Gastrocnemius medialis (tissue), 4 donors: Measurements from ENCODE around the gene DCLK2. TPM values are rescaled to one million over a fixed set of nuclear protein-coding genes. Genes with fewer than 3 reads are reported as not detected.

Experiments
- ATAC-seq, 2 donors: fragments of 150-250 bp; one replicate each; pipeline ENCODE4 v1.9.1; 2016
- DNase-seq, 2 donors: peaks; one replicate each; pipeline ENCODE4 v3.0.0-alpha.2; 2019
- H3K27ac ChIP-seq, 4 donors: fragments of 200-600 bp; sonication (generic); 1 replicate in 1 of 4; 2 replicates in 3 of 4; pipeline ENCODE4 v1.5.1; 2016 to 2018; ENCODE audit warnings: mild to moderate bottlenecking in 2 of 4, moderate library complexity in 1 of 4
- H3K27me3 ChIP-seq, 3 donors: fragments of 200-600 bp; sonication (generic) in 2 of 3; 1 replicate in 1 of 3; 2 replicates in 2 of 3; pipeline versions ENCODE4 v1.5.1 to v1.6.0; 2016 to 2019; ENCODE audit warnings: mild to moderate bottlenecking in 1 of 3, moderate library complexity in 1 of 3
- H3K36me3 ChIP-seq, 2 donors: fragments of 200-600 bp; sonication (generic) in 1 of 2; one replicate each; pipeline ENCODE4 v1.5.1; 2017 to 2018
- H3K4me1 ChIP-seq, 2 donors: fragments of 200-600 bp; sonication (generic) in 1 of 2; one replicate each; pipeline ENCODE4 v1.5.1; 2016 to 2017; ENCODE audit warnings: mild to moderate bottlenecking in 2 of 2
- H3K4me3 ChIP-seq, 4 donors: fragments of 200-600 bp; sonication (generic) in 3 of 4; 1 replicate in 1 of 4; 2 replicates in 3 of 4; pipeline ENCODE4 v1.5.1; 2016 to 2019; ENCODE audit warnings: mild to moderate bottlenecking in 2 of 4
- H3K9me3 ChIP-seq, 3 donors: fragments of 200-600 bp; sonication (generic) in 2 of 3; 1 replicate in 1 of 3; 2 replicates in 2 of 3; pipeline ENCODE4 v1.5.1; 2016 to 2019
- POLR2A ChIP-seq, 2 donors: fragments of 450-650 bp; IDR thresholded peaks; one replicate each; pipeline ENCODE4 v1.6.1; 2017; ENCODE audit warnings: antibody characterized with exemption in 2 of 2, mild to moderate bottlenecking in 2 of 2, moderate library complexity in 2 of 2
- in situ Hi-C, 4 donors: fragments of 200-750 bp; cut with MboI; loops; one replicate each; pipeline versions ENCODE4 v1.15.0 to v1.8.0; 2017; ENCODE audit warnings: low sequenced_read_pairs in 4 of 4
- intact Hi-C: fragments of 100-400 bp; cut with DNase I; formaldehyde crosslinking; loops from one replicate; pipeline ENCODE4 v1.15.1; 2023; ENCODE audit warnings: low total_unique reads
- total RNA-seq, 4 donors: library from RNA; depleted of rRNA; stranded (reverse); fragments of >200 nt; gene quantifications; one replicate each; pipeline versions ENCODE4 v1.1.0 to v1.2.3, GENCODE V29; 2016
- TF ChIP-seq, protein P1 (sequence below), 5 experiments: fragments of 450-650 bp in 3 of 5; fragments of 200-600 bp in 2 of 5; sonication (generic) in 2 of 5; IDR thresholded peaks in 4 of 5; conservative IDR thresholded peaks in 1 of 5; 1 replicate in 4 of 5; 2 replicates in 1 of 5; pipeline ENCODE4 v1.5.1; 2016 to 2019; ENCODE audit warnings: antibody characterized with exemption in 5 of 5, mild to moderate bottlenecking in 3 of 5, moderate library complexity in 3 of 5

The DCLK2 gene
- total RNA-seq, 4 donors from 2014 or later = 0.29 to 0.97 (median 0.47) TPM

GRCh38 chr4:150286656-150287055 is 208.4 kb downstream of the DCLK2 start:
- ATAC-seq = no peak
- Histone ChIP-seq H3K36me3 (peaks cover 0 to 5% of the 10 kb centered on the region in 2 donors), H3K27ac (no peak overlapping the region), H3K4me3 (no peak overlapping the region), H3K9me3 (no peaks in the 10 kb centered on the region), H3K4me1 (no peaks in the 10 kb centered on the region), H3K27me3 (no peaks in the 10 kb centered on the region)
- in situ Hi-C loops = loop anchor here in 2 of 4 donors (25.0 kb wide), 1 partner anchor 576 kb away; no protein-coding TSS in a partner anchor
- TF ChIP-seq, protein P1, sequence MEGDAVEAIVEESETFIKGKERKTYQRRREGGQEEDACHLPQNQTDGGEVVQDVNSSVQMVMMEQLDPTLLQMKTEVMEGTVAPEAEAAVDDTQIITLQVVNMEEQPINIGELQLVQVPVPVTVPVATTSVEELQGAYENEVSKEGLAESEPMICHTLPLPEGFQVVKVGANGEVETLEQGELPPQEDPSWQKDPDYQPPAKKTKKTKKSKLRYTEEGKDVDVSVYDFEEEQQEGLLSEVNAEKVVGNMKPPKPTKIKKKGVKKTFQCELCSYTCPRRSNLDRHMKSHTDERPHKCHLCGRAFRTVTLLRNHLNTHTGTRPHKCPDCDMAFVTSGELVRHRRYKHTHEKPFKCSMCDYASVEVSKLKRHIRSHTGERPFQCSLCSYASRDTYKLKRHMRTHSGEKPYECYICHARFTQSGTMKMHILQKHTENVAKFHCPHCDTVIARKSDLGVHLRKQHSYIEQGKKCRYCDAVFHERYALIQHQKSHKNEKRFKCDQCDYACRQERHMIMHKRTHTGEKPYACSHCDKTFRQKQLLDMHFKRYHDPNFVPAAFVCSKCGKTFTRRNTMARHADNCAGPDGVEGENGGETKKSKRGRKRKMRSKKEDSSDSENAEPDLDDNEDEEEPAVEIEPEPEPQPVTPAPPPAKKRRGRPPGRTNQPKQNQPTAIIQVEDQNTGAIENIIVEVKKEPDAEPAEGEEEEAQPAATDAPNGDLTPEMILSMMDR (IDR thresholded peaks at IDR 0.05 in 4 of 5, conservative IDR thresholded peaks at IDR 0.05 in 1 of 5) = no peak
- no peak for TF ChIP-seq POLR2A (IDR thresholded peaks at IDR 0.05)
- intact Hi-C loops = no loop called here
- DNase-seq = no peak

GRCh38 chr4:150289198-150289597 is 211.0 kb downstream of the DCLK2 start:
- Histone ChIP-seq H3K27me3 (no peaks in the 10 kb centered on the region), H3K4me1 (no peaks in the 10 kb centered on the region), H3K9me3 (no peaks in the 10 kb centered on the region), H3K27ac (no peak overlapping the region), H3K4me3 (no peak overlapping the region), H3K36me3 (peaks cover 0 to 5% of the 10 kb centered on the region in 2 donors)
- ATAC-seq (no peak), DNase-seq (no peak)
- in situ Hi-C loops = loop anchor here in 2 of 4 donors (25.0 kb wide), 1 partner anchor 573 kb away; no protein-coding TSS in a partner anchor
- intact Hi-C loops = no loop called here
- TF ChIP-seq, protein P1 (IDR thresholded peaks at IDR 0.05 in 4 of 5, conservative IDR thresholded peaks at IDR 0.05 in 1 of 5) = no peak
- TF ChIP-seq POLR2A (IDR thresholded peaks at IDR 0.05) = no peak

- no peak for ATAC-seq
- no peak overlapping the region for H3K4me3 ChIP-seq
- no peaks in the 10 kb centered on the region for H3K9me3 ChIP-seq
- H3K4me1 ChIP-seq = no peaks in the 10 kb centered on the region
- H3K27ac ChIP-seq = no peak overlapping the region
- in situ Hi-C loops (loop anchor here in 3 of 4 donors (10.0 to 25.0 kb wide), 2 partner anchors 572 to 575 kb away; no protein-coding TSS in a partner anchor), intact Hi-C loops (no loop called here)
- no peak for DNase-seq
- H3K27me3 ChIP-seq = no peaks in the 10 kb centered on the region
- TF ChIP-seq, protein P1 (IDR thresholded peaks at IDR 0.05 in 4 of 5, conservative IDR thresholded peaks at IDR 0.05 in 1 of 5) = no peak
- no peak for TF ChIP-seq POLR2A (IDR thresholded peaks at IDR 0.05)
- H3K36me3 ChIP-seq = peaks cover 0 to 3% of the 10 kb centered on the region in 2 donors
Observed at GRCh38 chr4:150289881-150290280, 211.6 kb downstream of the DCLK2 start.

- DNase-seq = no peak
- in situ Hi-C loops = loop anchor here in 3 of 4 donors (10.0 to 25.0 kb wide), 2 partner anchors 564 to 567 kb away; no protein-coding TSS in a partner anchor
Observed at GRCh38 chr4:150297861-150298474, 219.7 kb downstream of the DCLK2 start.

More at GRCh38 chr4:150297861-150298474, 219.7 kb downstream of the DCLK2 start:
- TF ChIP-seq, protein P1 (IDR thresholded peaks at IDR 0.05 in 4 of 5, conservative IDR thresholded peaks at IDR 0.05 in 1 of 5) = peak in 4 of 5 experiments; percentile 29 to 46 (median 37)
- no peak for TF ChIP-seq POLR2A (IDR thresholded peaks at IDR 0.05)
- intact Hi-C loops = loop anchor here (1.0 kb wide), 1 partner anchor 569 kb away; no protein-coding TSS in a partner anchor
- Histone ChIP-seq H3K27me3 (no peaks in the 10 kb centered on the region), H3K4me3 (no peak overlapping the region), H3K27ac (no peak overlapping the region), H3K9me3 (no peaks in the 10 kb centered on the region), H3K36me3 (no peaks in the 10 kb centered on the region), H3K4me1 (no peaks in the 10 kb centered on the region)
- no peak for ATAC-seq
